Stimulated activated naive CD8-positive, alpha-beta T cell treated with anti-CD3 and anti-CD28 coated beads, Interleukin-15, amount 100 ng/mL, for 72 hours (primary cell): ENCODE data around the gene C19orf33.

ENCODE experiments used
- ATAC-seq: fragments of 150-1000 bp; cut with Tn5 transposase; 2 replicates; pipeline ENCODE4 v1.10.0; 2021; ENCODE audit warnings: mild to moderate bottlenecking, moderate library complexity
- DNase-seq, 2 donors: peaks; one replicate each; pipeline ENCODE4 v3.0.0; 2021 to 2022
- H3K27ac Mint-ChIP-seq, 2 donors: one replicate each; pipeline ENCODE4 v1.8.0; 2022; ENCODE audit warnings: mild to moderate bottlenecking in 2 of 2, mixed read lengths in 2 of 2, moderate library complexity in 2 of 2
- H3K27me3 Mint-ChIP-seq: one replicate; pipeline ENCODE4 v1.8.0; 2022; ENCODE audit warnings: mixed read lengths
- H3K4me1 Mint-ChIP-seq: one replicate; pipeline ENCODE4 v1.8.0; 2022; ENCODE audit warnings: mild to moderate bottlenecking, mixed read lengths
- H3K4me3 Mint-ChIP-seq, 2 donors: one replicate each; pipeline ENCODE4 v1.8.0; 2022; ENCODE audit warnings: mild to moderate bottlenecking in 2 of 2, mixed read lengths in 2 of 2, moderate library complexity in 1 of 2
- H3K9me3 Mint-ChIP-seq, 2 donors: one replicate each; pipeline ENCODE4 v1.8.0; 2022; ENCODE audit warnings: mixed read lengths in 2 of 2

Gene C19orf33

DNA sequence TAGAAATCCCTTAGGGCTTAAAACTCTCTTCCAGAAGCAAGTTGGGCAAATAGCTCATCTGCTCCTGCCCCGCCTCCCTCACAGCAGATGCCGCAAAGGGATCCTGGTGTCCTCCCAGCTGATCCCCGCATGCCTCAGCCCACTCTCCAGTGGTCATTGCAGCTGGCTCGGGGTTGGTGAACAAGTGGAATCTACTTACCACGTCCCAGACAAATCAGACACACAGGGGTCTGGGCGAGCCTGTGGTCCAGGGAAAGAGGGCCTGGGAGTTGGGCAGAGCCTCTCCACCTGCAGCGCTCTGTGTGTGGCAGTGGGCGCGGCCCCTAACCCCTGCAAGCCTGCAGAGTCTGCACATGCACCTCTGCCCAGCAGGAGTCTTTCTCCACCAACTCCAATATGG, 10.8 kb upstream of the C19orf33 start:
- no peaks in the 10 kb centered on the region for H3K9me3 Mint-ChIP-seq
- H3K4me3 Mint-ChIP-seq = no peak overlapping the region
- no peak overlapping the region for H3K27ac Mint-ChIP-seq
- no peak for ATAC-seq
- H3K27me3 Mint-ChIP-seq = no peaks in the 10 kb centered on the region
- no peak for DNase-seq
- no peaks in the 10 kb centered on the region for H3K4me1 Mint-ChIP-seq

- ATAC-seq (no peak), DNase-seq (no peak)
- Mint-ChIP-seq H3K4me1 (no peaks in the 10 kb centered on the region), H3K4me3 (no peak overlapping the region), H3K27me3 (no peaks in the 10 kb centered on the region), H3K27ac (peak overlapping the region in 1 of 2 donors; percentile 54), H3K9me3 (no peaks in the 10 kb centered on the region)
These were observed 10.0 kb upstream of the C19orf33 start for GRCh38 chr19:38294090-38294489.

DNA sequence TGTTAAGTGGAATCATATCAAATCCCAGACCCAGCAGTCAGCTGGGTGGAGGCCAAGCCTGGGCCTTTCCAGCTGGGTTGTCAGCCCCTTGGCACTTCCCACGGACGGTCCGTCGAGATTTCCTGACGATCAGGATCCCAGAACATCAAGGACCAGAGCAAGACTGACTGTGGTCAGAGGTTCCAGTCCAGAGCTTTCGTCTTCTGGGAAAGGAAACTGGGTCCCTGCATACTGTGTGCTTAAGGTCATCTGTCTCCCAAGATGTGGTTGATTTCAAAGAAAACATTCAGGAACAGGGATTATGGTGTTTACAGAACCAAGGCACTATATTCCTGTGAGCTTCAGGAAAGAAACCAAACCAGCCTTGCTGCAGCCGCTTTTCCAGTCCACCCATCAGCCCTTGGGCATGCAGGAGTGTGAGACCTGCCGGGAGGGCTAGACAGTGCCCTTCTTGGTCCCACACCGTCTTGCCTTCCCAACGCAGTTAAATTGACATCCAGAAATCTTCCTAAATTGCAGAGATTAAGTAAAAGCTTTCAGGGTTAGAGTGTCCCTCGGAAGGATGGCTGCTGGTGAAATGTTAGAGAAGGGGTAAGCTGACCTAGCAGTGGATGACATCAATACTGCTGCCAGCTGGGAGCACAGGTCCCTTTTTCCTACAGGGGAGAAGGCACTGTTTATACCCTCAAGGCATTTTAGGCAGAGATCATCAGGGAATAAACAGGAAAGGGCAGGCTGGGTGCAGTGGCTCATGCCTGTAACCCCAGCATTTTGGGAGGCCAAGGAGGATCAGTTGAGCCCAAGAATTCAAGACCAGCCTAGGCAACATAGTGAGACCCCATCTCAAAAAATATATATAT, 5.0 kb upstream of the C19orf33 start:
- no peak overlapping the region for H3K4me3 Mint-ChIP-seq
- DNase-seq (no peak), ATAC-seq (no peak)
- H3K4me1 Mint-ChIP-seq = no peaks in the 10 kb centered on the region
- no peaks in the 10 kb centered on the region for H3K27me3 Mint-ChIP-seq
- no peak overlapping the region for H3K27ac Mint-ChIP-seq
- no peaks in the 10 kb centered on the region for H3K9me3 Mint-ChIP-seq

DNA sequence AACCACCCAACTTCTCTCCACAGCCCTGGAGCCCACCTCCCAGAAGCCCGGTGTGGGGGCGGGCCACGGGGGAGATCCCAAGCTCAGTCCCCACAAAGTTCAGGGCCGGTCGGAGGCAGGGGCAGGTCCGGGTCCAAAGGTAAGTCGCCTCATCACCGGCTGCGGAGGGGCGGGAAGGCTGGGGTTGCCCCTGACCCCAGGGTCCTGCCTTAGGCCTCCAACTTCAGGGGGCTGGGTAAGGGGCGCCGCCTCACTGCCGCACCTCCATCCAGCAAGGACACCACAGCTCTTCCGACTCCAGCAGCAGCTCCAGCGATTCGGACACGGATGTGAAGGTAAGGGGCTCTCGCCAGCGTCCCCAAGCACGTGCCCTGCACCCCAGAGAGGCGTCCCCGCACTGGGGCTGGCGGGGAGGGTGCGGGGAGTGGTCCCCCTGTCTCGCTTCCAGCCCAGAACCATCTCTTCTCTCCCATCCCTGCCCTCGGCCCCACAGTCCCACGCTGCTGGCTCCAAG, 358 bp downstream of the C19orf33 start:
- no peak overlapping the region for H3K4me3 Mint-ChIP-seq
- no peak overlapping the region for H3K27ac Mint-ChIP-seq
- DNase-seq = no peak
- no peaks in the 10 kb centered on the region for H3K9me3 Mint-ChIP-seq
- no peaks in the 10 kb centered on the region for H3K27me3 Mint-ChIP-seq
- ATAC-seq = no peak
- H3K4me1 Mint-ChIP-seq = no peaks in the 10 kb centered on the region

DNA sequence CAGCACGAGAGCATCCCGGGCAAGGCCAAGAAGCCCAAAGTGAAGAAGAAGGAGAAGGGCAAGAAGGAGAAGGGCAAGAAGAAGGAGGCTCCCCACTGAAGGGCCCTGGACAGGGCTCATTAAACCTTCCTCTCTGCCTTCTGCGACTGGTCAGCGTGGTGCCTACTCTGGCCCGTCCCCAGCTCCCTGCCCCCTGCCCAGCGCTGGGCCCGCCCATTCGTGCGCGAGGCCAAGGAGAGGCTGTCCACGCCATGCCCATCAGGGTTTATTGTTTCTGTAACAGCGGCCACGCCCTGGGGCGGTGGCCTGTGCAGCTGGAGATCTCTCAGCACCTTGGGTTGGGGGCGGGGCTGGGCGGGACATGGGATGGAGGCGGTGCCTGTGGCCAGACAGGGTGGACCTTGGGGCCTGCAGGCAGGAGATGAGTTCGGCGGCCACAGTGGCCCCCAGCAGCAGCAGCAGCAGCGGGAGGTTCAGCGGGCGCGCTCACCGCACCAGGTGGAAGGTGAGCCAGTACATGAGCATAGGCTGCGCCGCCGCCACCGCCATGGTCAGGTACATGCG, 897 bp downstream of the C19orf33 start:
- DNase-seq = no peak
- no peak overlapping the region for H3K27ac Mint-ChIP-seq
- no peaks in the 10 kb centered on the region for H3K4me1 Mint-ChIP-seq
- ATAC-seq = no peak
- no peaks in the 10 kb centered on the region for H3K9me3 Mint-ChIP-seq
- no peak overlapping the region for H3K4me3 Mint-ChIP-seq
- H3K27me3 Mint-ChIP-seq = no peaks in the 10 kb centered on the region

GRCh38 chr19:38306236-38306635, 2.2 kb downstream of the C19orf33 start:
- DNase-seq (no peak), ATAC-seq (no peak)
- H3K27ac Mint-ChIP-seq = no peak overlapping the region
- peaks cover 5% of the 10 kb centered on the region for H3K4me1 Mint-ChIP-seq
- H3K27me3 Mint-ChIP-seq = no peaks in the 10 kb centered on the region
- H3K4me3 Mint-ChIP-seq = no peak overlapping the region
- H3K9me3 Mint-ChIP-seq = peaks cover 5% of the 10 kb centered on the region in 2 donors

DNA sequence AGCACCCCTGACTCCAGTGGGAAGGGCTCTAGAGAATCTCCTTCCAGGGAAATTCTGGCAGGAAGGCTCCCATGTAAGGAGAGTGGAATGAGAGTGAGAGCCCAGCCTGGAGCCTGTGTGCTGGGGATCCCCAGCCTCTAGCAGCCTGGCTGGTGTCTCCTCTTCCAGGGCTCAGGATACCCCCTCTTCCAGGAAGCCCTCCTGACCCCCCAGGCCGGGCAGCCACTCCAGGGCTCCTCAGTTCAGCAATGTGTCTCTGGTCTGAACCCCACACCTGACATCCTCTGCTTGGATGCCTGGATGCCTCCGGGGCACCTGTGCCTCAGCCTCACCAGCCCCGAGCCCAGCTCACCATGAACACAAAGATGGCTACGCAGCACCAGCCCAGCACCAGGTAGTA, 3.0 kb downstream of the C19orf33 start:
- no peak for ATAC-seq
- Mint-ChIP-seq H3K4me3 (no peak overlapping the region), H3K27ac (peak overlapping the region in 1 of 2 donors; percentile 82), H3K9me3 (peaks cover 5% of the 10 kb centered on the region in 2 donors), H3K27me3 (no peaks in the 10 kb centered on the region), H3K4me1 (peaks cover 11% of the 10 kb centered on the region)
- DNase-seq = no peak

DNA sequence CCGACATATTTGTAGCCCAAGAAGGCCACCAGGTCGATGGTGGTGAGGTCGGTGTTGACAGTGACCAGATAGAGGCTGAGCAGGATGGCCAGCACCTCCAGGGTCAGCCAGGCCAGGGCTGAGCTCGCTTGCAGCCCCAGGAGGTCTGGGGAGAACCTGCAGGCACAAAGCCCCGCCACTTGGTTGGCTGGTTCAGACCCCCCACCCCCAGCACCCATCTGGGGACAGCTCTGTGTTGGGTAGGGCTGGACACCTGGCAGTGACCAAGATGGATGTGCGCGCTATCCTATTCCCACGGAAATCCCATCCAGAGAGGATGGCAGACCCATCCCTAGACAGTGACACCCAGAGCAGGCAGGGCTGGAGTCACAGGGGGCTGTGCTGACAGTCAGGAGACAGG, 3.5 kb downstream of the C19orf33 start:
- H3K9me3 Mint-ChIP-seq = peaks cover 5% of the 10 kb centered on the region in 2 donors
- DNase-seq (no peak), ATAC-seq (no peak)
- no peak overlapping the region for H3K4me3 Mint-ChIP-seq
- peak overlapping the region in 1 of 2 donors; percentile 81 for H3K27ac Mint-ChIP-seq
- H3K4me1 Mint-ChIP-seq = peaks cover 17% of the 10 kb centered on the region
- H3K27me3 Mint-ChIP-seq = no peaks in the 10 kb centered on the region

DNA sequence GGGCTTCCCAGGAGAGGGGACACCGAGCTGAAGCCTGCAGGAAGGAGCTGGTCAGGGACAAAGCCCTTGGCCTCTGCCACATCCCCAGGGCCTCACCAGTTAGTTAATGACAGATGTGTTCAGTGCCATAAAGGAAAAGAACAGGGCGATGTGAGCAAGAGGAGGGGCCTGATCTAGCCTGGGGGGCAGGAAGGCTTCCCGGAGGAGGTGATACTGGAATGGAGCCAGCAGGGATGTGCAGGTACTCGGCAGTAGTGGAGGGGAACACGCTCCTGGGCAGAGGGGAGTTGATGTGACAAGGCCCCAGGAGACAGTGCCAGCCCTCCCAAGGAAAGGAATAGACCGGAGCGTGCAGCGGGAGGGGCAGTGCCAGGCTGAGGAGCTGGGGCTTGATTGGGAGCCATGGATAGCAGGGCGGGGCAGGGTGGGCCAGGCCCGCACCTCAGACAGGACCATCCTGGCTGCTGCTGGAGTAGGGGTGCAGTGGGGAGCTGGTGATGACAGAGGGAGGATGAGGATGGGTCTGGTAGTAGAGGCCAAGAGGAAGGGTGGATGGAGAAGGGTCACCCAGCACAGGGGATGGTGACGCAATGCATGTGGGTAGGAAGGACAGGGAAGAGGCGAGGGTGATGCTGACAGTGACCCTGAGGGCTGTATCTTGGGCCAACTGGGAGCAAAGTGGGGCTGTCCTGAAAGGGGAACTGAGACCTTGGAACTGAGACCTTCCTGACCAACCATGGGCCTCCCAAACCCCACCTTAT, 4.1 kb downstream of the C19orf33 start:
- Mint-ChIP-seq H3K4me3 (no peak overlapping the region), H3K27me3 (no peaks in the 10 kb centered on the region), H3K27ac (peak overlapping the region; percentile 81 to 96), H3K9me3 (peaks cover 5% of the 10 kb centered on the region in 2 donors), H3K4me1 (peaks cover 18% of the 10 kb centered on the region)
- DNase-seq (no peak), ATAC-seq (no peak)

- no peaks in the 10 kb centered on the region for H3K27me3 Mint-ChIP-seq
- peaks cover 5% of the 10 kb centered on the region in 2 donors for H3K9me3 Mint-ChIP-seq
- H3K27ac Mint-ChIP-seq = no peak overlapping the region
- H3K4me3 Mint-ChIP-seq = no peak overlapping the region
- peaks cover 24% of the 10 kb centered on the region for H3K4me1 Mint-ChIP-seq
- no peak for DNase-seq
- ATAC-seq = peak; percentile 19
These were observed 5.0 kb downstream of the C19orf33 start for GRCh38 chr19:38308926-38309614.

GRCh38 chr19:38309615-38310278, 5.7 kb downstream of the C19orf33 start:
- no peak for DNase-seq
- no peak overlapping the region for H3K27ac Mint-ChIP-seq

DNA sequence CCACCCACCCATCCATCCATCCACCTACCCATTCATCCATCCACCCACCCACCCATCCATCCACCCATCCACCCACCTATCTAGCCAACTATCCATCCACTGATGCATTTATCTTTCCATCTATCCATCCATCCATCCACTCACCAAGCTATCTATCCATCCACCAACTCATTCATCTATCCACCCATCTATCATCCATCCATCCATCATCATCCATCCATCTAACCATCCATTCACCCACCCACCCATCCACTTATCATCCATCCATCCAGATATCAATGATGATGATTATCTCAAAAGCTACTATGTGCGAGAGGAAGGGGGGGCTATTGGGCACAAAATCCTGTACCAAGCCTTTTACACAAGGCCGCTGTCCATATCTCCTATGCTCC, 6.2 kb downstream of the C19orf33 start:
- Mint-ChIP-seq H3K27me3 (no peaks in the 10 kb centered on the region), H3K4me1 (peaks cover 32% of the 10 kb centered on the region), H3K9me3 (peaks cover 5% of the 10 kb centered on the region in 2 donors), H3K4me3 (no peak overlapping the region), H3K27ac (no peak overlapping the region)
- DNase-seq = no peak
- no peak for ATAC-seq

More at GRCh38 chr19:38309615-38310278, 5.7 kb downstream of the C19orf33 start:
- Mint-ChIP-seq H3K4me3 (no peak overlapping the region), H3K27me3 (no peaks in the 10 kb centered on the region), H3K9me3 (peaks cover 5% of the 10 kb centered on the region in 2 donors), H3K4me1 (peaks cover 27% of the 10 kb centered on the region)
- ATAC-seq = no peak

- ATAC-seq = no peak
- Mint-ChIP-seq H3K4me1 (peaks cover 34% of the 10 kb centered on the region), H3K4me3 (no peak overlapping the region), H3K9me3 (peaks cover 5% of the 10 kb centered on the region in 2 donors), H3K27ac (peak overlapping the region in 1 of 2 donors; percentile 19), H3K27me3 (no peaks in the 10 kb centered on the region)
- no peak for DNase-seq
These were observed 6.9 kb downstream of the C19orf33 start for GRCh38 chr19:38310986-38311385.

GRCh38 chr19:38315657-38316476, 11.8 kb downstream of the C19orf33 start, which contains the start of gene YIF1B:
YIF1B (minus strand) TSS chr19:38315947; CDS start chr19:38315917, 30 bp downstream.
- Mint-ChIP-seq H3K9me3 (peaks cover 0 to under 1% of the 10 kb centered on the region in 2 donors), H3K27ac (peak within 1 kb of the TSS; percentile 95 to 98), H3K4me1 (peaks cover 67% of the 10 kb centered on the region), H3K27me3 (no peaks in the 10 kb centered on the region), H3K4me3 (peak within 1 kb of the TSS; percentile 91 to 98)
- ATAC-seq = peak; percentile 95
- peak; percentile 97 to 98 for DNase-seq
